Measurements from ENCODE around the gene LRRC74B.
"Not testable (repeated sequence)": the region's sequence is repeated elsewhere in the genome, so short reads cannot be mapped to it uniquely, and the experiment has no call there.

LRRC74B gene

DNA sequence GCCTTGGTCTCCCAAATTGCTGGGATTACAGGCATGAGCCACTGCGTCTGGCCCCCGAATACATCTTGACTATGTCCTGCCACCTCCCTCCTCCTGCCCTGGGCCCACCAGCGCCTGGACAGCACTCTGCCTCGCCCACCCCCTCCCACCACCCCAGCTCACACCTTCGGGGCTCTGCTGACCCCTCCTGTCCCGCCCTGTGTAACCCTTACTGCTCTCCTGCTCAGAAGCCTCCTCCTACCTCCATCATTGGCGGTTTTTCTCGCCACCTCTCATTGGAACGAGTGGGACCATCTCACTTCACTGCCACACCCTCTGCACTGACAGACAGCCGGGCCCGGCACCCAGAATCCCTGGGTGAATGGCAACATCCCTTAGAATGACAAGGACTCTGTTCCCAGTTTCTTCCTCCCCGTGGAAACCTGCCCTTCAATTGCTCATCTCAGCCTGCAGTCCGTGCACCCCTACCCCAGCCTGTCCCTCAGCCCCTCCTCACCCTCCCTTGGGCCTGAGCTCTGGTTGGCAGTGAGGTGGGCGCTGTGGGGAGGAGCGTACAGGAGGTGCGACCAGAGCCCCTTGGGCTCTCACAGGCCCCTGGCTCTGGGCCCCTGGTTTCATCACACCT is 32.2 kb downstream of the LRRC74B start:
- no peak for DNase-seq (ENCODE audit: low spot score)

- DNase-seq (ENCODE audit: low spot score): no peak
Observed at GRCh38 chr22:21078916-21079315, 33.2 kb downstream of the LRRC74B start.

DNA sequence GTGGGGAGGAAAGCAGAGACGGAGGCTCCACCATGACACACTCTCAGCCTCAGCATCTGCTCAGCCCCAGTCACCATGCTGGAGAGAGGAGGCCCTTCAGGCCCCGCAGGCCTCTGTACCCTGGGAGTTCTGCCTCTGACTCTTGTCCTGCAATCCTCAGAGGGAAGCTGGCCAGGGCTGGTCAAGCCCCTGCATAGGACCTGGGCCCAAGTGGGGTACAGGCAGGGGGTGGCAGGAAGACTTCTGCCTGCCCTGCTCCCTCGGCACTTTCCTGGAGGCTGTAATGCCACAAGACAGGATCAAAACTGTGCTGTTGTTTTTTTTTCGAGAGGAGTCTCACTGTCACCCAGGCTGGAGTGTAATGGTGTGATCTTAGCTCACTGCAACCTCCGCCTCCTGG is 33.7 kb downstream of the LRRC74B start:
- DNase-seq (ENCODE audit: low spot score): no peak

DNA sequence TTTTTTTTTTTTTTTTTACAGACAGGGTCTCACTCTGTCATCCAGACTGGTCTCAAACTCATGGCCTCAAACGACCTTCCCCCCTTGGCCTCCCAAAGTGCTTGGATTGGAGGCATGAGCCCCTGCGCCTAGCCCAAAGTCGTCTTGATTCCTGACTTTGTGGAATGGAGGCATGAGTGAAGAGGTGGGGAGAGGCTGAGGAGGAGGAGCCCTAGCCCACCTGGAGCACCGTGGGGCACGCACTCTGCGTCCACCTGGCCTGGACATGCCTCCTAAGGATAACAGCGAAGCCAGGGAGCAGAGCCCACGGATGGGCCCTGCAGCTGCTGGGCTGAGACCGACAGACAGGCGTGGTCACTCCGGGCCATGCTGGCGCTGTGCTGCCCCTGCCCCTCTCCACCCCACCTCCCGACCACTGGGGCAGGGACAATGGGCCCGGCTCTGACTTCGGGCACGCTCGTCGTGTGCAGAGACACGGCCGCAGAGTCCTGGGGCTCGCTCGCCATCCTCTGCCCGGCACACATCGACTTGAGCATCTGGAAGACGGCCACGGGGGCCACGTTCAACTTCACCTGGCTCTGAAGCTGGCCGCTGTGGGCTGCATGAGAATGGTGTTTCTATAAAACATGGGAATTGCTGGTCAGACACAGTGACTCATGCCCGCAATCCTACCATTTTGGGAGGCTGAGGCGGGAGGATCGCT is 34.8 kb downstream of the LRRC74B start:
- DNase-seq (ENCODE audit: low spot score): no peak

DNA sequence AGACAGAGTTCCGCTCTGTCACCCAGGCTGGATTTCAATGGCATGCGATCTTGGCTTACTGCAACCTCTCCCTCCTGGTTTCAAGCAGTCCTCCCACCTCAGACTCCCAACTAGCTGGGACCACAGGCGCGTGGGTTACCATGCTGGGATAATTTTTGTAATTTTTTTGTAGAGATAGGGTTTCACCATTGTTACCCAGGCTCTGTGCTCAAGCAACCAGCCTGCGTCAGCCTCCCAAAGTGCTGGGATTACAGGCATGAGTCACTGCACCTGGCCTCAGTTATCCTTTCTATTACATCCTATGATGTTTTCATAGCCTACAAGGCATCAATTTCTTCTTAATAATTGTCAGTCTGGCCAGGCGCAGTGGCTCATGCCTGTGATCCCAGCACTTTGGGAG is 36.5 kb downstream of the LRRC74B start:
- no peak for DNase-seq (ENCODE audit: low spot score)

DNA sequence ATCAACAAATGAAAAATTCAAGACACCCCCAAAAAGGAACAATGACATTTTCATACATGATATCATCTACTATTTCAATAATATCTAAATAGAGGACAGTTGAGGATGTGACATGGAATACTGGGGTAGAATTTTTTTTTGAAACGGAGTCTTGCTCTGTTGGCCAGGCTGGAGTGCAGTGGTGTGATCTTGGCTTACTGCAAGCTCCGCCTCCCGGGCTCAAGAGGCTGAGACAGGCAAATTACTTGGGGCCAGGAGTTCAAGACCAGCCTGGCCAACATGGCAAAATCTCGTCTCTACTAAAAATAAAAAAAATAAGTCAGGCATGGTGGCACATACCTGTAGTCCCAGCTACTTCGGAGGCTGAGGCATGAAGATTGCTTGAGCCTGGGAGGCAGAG is 41.4 kb downstream of the LRRC74B start:
- no peak for DNase-seq (ENCODE audit: low spot score)

GRCh38 chr22:21087926-21088325 is 42.2 kb downstream of the LRRC74B start:
- DNase-seq (ENCODE audit: low spot score): not testable (repeated sequence)

DNA sequence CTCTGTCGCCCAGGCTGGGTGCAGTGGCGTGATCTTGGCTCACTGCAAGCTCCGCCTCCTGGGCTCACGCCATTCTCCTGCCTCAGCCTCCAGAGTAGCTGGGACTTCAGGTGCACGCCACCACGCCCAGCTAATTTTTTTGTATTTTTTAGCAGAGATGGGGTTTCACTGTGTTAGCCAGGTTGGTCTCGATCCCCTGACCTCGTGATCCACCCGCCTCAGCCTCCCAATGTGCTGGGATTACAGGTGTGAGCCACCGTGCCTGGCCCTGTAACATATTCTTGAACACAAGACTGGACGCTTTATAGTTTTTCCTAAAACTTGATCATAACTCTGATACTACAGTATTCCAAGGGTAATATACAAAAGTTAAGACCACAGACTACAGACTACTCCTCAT is 45.5 kb downstream of the LRRC74B start:
- not testable (repeated sequence) for DNase-seq (ENCODE audit: low spot score)

DNA sequence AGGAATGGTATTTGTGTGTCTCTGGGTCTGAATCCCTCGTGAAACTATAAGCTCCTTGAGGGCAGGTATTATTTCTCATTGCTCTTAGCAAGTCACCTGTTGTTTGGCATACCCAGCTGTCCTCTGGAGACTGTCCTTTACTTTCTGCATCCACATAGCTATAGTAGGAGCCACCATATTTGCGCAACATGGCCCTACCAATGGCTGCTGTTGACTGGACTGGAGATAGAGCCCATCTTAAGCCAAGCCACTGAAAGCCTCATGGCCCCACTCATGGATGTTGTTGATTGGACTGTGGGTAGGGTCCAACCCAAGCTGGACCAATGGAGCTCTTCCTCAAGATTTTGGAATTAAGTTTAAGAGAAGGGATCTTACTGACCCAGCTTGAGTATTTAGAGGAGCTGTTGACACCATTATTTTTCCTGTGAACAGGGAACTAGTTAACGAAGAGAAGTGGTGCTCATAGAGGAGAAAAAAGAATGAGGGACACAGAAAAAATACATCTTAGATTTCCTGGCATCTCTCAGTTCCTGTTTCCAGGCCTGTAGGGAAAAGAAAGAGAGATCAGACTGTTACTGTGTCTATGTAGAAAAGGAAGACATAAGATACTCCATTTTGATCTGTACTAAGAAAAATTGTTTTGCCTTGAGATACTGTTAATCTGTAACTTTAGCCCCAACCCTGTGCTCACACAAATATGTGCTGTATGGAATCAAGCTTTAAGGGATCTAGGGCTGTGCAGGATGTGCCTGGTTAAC is 47.2 kb downstream of the LRRC74B start:
- no peak for DNase-seq (ENCODE audit: low spot score)

GRCh38 chr22:21093555-21094137 is 47.9 kb downstream of the LRRC74B start:
- not testable (repeated sequence) for DNase-seq (ENCODE audit: low spot score)

GRCh38 chr22:21094911-21095772 is 49.4 kb downstream of the LRRC74B start:
- DNase-seq (ENCODE audit: low spot score): no peak

DNA sequence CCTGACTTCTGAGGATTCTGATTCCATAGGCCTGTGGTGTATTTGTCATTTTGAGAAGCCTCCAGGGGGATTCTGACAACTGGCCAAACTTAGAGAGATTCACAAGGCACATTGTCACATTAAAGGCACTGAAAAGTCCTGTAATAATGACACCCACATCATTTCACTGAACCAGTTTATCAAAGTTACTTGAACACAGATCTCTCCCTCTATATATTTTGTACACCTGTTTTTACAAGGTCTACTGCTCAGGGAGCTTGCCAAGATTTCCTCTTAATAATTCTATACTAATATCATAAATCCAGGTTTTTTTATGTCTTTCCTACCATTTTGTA is 50.0 kb downstream of the LRRC74B start:
- DNase-seq (ENCODE audit: low spot score): no peak

- DNase-seq (ENCODE audit: low spot score): not testable (repeated sequence)
Observed at GRCh38 chr22:21096878-21097277, 51.1 kb downstream of the LRRC74B start.

DNA sequence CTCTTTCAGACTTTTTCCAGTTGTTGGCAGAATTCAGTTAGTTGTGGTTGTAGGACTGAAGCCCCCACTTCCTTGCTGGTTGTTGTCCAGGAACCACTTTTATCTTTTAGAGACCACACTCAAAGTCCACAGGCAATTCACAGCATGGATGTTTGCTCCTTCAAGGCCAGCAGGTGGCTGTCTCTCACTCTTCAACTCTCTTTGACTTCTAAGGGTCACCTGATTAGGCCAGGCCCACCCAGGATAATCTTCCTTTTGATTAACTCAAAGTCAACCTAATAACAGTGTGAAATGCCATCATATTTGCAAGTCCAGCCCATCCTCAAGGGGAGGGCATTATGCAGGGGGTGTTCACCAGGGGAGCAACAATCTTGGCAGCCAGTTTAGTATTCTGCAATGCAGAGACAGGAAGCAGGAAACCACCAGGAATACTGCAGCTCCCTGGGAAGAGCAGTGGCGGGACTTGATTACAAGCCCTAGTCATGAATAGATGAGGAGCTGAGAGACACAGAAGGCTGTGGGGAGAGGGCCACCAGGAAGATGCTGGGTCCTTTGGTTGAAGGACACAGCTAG is 52.4 kb downstream of the LRRC74B start:
- peak; percentile 26 for DNase-seq (ENCODE audit: low spot score)

DNA sequence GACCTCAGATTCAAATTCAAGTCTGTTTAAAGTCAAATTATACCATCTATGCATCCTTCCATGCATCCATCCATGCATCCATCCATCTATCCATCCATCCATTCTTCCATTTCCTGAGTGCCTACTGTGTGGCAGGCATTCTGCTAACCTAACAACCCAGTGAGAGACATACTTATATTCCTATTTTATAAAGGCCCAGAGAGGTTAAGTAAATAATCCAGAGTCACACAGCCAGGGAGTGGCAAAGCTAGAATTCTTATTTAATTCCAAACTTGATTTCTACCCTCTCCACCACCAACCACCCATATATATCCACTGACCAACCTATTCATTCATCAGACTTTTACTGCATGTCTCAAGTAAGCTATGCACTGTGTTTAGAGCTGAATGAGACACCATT is 53.8 kb downstream of the LRRC74B start:
- no peak for DNase-seq (ENCODE audit: low spot score)

DNA sequence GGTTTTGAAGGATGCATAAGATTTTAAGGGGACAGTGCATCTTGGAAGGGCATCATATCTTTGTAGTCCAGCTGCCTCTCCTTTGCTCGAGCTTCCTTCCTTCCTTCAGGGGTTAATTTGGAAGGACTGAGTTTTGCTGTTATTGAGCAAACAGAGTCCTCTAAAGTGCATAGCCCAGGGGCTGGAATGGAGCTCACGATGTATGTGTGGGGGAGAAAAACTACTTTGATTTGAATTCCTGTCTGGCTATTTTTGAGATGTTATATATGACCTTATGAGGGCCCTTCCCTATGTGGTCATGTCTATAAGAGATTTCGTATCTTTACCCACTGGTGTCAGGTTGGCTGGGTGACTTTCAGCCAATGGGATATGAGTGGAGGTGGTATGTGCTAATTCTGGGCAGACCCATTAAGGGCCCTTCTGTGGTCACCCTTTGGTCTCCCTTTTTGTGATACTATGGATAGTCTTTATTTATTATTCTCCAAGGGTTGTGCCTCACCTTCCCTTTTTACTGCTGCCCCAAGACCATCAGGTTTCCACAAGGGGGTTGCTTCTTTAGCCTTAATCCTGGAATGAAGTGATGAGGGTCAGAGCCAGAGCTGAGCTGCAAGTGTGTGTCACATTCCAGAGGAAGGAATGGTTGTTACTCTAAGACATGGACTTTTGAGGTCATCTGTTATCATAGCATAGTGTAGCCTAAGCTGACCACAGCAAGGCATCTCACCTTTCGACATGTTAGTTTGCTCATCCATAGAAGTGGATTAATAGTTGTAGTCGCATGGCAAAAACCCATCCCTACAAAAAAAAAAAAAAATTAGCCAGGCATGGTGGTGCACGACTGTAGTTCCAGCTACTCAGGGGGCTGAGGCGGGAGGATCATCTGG is 54.6 kb downstream of the LRRC74B start:
- DNase-seq (ENCODE audit: low spot score): no peak

DNA sequence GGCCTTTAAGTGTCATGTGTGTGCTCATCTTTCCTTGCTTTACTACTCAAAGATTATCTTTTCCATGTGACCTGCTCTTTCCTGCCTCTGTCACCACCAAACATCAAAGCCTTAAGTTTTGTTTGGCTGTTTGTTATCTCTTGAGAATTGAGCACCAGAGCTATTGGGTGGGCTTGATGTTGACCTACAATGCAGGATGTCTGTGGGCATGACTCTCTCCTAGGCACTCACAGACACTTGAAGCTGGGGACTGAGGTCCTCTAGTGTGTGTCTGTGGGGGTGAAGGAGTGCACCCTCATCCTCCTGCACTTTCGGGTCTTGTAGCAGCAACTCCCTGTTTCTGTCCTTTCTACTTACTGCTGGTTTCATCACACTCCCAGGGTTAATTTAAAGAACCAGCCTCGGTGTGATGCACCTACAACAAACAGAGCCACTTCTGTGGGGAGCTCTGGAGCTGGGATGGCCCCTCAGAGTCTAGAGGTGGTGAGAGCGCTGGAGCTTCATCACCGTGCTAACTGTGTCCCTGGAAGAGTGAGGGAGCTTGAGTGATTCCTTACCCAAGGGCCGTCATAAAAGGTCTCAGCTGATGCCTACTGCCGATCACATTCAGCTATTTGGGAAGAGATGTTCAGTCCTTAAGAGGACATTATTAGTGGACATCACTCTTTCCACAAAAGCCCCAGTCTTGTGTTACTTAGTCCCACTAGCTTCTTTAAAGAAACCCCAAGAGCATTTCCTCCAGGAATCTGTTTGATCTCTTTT is 56.3 kb downstream of the LRRC74B start:
- DNase-seq (ENCODE audit: low spot score): no peak

DNA sequence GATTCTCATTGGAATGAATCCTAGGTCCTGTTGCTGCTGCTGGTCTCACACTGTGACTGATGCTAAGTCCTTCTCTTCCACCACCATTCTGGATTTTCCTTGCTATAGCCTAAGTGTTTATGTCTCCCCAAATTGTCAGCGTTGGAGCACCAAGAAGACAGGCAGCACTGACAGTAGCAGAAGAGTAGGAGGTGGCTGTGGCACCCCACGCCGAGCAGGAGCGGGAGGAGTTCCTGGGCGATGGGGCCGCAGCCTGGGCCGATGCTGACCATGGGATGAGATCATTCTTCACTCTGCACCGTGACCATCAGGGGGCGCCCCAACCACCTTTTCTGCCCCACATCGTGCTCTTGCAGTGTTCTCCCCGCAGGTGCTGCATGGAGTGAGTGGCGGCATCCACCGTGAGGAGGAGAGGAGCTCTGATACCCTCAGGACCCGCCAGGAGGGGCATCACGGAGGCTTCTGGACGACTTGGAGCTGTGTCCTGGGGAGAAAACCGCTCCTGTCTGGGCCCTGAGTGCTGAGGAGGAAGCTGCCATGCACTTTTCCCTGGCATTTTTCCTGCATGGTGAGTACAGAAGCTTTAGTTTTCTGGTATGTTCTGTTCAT is 57.0 kb downstream of the LRRC74B start:
- DNase-seq (ENCODE audit: low spot score): peak; percentile 90

DNA sequence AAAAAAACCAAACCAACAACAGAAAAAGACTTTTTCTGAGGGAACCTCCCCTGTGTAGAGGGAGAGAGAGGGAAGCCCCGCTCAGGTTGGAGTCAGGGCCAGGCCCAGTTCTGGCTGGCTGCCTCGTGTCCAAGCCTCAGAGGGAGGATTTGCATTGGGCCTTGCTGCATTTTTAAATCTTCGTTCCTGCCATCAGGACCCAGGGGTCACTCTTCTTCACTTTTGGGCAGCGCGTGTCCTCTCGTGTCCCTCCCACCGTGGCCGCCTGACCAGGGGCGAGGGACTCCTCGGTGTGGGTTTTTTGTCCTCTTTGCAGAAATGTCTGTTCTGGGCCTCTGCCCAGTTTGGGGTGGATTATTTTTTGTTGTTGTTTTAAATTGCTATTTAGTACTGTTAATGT is 57.9 kb downstream of the LRRC74B start:
- DNase-seq (ENCODE audit: low spot score): peak; percentile 58
